Peyer's patch (tissue), 4 donors: Measurements from ENCODE around the gene LINGO3. TPM values are rescaled to one million over a fixed set of nuclear protein-coding genes. Genes with fewer than 3 reads are reported as not detected.
"Not testable (repeated sequence)": the region's sequence is repeated elsewhere in the genome, so short reads cannot be mapped to it uniquely, and the experiment has no call there.

ENCODE experiments used
- DNase-seq, 3 donors: peaks; one replicate each; pipeline ENCODE4 v3.0.0-alpha.2; 2017 to 2019
- H3K27ac ChIP-seq, 4 donors: fragments of 200-600 bp; sonication (generic); one replicate each; pipeline ENCODE4 v1.5.1; 2016 to 2019
- H3K27me3 ChIP-seq, 2 donors: fragments of 200-600 bp; sonication (generic); one replicate each; pipeline ENCODE4 v1.5.1; 2019
- H3K36me3 ChIP-seq, 3 donors: fragments of 200-600 bp; sonication (generic); one replicate each; pipeline ENCODE4 v1.5.1; 2016 to 2019
- H3K4me1 ChIP-seq, 4 donors: fragments of 200-600 bp; sonication (generic); one replicate each; pipeline ENCODE4 v1.5.1; 2016 to 2019
- H3K4me3 ChIP-seq, 4 donors: fragments of 200-600 bp; sonication (generic); 1 replicate in 3 of 4; 2 replicates in 1 of 4; pipeline ENCODE4 v1.5.1; 2016 to 2019; ENCODE audit warnings: mild to moderate bottlenecking in 1 of 4
- H3K9me3 ChIP-seq, 4 donors: fragments of 200-600 bp; sonication (generic); one replicate each; pipeline ENCODE4 v1.5.1; 2016 to 2019; ENCODE audit warnings: mild to moderate bottlenecking in 1 of 4
- POLR2A ChIP-seq, 2 donors: fragments of 450-650 bp; IDR thresholded peaks; one replicate each; pipeline ENCODE4 v1.5.1; 2017; ENCODE audit warnings: antibody characterized with exemption in 2 of 2, mild to moderate bottlenecking in 2 of 2, moderate library complexity in 2 of 2
- total RNA-seq, 4 donors: library from RNA; depleted of rRNA; stranded (reverse); fragments of >200 nt; gene quantifications; one replicate each; pipeline ENCODE4 v1.1.0, GENCODE V29; 2016
- TF ChIP-seq, protein P1 (sequence below), 6 experiments: fragments of 450-650 bp in 4 of 6; fragments of 200-600 bp in 2 of 6; sonication (generic) in 1 of 6; IDR thresholded peaks; one replicate each; pipeline ENCODE4 v1.5.1; 2017 to 2019; ENCODE audit warnings: antibody characterized with exemption in 6 of 6, mild to moderate bottlenecking in 3 of 6, moderate library complexity in 1 of 6

LINGO3 gene
- total RNA-seq, 4 donors from 2014 or later = 0.54 to 5.0 TPM; not detected in 2

DNA sequence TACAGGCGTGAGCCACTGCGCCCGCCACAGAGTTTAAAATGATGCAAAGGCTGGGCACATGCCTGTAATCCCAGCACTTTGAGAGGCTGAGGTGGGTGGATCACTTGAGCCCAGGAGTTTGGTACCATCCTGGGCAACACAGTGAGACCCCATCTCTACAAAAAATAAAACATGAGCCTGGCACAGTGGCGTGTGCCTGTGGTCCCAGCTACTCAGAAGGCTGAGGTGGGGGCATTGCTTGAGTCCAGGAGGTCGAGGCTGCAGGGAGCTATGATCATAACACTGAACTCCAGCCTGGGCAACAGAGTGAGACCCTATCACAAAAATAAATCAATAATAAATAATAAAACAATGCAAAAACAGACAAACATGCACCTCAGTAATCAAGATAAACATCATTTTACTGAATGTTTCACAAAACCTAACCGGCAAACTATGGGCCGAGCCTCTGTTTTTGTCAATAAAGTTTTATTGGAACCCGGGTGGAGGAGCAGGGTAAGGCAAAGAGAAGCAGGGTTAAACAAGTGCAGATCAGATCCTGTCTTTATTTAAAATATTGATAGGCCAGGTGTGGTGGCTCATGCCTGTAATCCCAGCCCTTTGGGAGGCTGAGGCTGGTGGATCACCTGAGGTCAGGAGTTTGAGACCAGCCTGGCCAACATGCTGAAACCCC lies 24.0 kb downstream of the LINGO3 start:
- no peaks in the 10 kb centered on the region for H3K27me3 ChIP-seq
- no peak overlapping the region for H3K4me3 ChIP-seq
- TF ChIP-seq POLR2A (IDR thresholded peaks at IDR 0.05) = no peak
- TF ChIP-seq, protein P1, sequence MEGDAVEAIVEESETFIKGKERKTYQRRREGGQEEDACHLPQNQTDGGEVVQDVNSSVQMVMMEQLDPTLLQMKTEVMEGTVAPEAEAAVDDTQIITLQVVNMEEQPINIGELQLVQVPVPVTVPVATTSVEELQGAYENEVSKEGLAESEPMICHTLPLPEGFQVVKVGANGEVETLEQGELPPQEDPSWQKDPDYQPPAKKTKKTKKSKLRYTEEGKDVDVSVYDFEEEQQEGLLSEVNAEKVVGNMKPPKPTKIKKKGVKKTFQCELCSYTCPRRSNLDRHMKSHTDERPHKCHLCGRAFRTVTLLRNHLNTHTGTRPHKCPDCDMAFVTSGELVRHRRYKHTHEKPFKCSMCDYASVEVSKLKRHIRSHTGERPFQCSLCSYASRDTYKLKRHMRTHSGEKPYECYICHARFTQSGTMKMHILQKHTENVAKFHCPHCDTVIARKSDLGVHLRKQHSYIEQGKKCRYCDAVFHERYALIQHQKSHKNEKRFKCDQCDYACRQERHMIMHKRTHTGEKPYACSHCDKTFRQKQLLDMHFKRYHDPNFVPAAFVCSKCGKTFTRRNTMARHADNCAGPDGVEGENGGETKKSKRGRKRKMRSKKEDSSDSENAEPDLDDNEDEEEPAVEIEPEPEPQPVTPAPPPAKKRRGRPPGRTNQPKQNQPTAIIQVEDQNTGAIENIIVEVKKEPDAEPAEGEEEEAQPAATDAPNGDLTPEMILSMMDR (IDR thresholded peaks at IDR 0.05) = no peak
- no peak for DNase-seq
- H3K27ac ChIP-seq = no peak overlapping the region
- H3K4me1 ChIP-seq = peaks cover 0 to 36% (median 10%) of the 10 kb centered on the region in 4 donors
- no peaks in the 10 kb centered on the region for H3K36me3 ChIP-seq
- no peaks in the 10 kb centered on the region for H3K9me3 ChIP-seq

DNA sequence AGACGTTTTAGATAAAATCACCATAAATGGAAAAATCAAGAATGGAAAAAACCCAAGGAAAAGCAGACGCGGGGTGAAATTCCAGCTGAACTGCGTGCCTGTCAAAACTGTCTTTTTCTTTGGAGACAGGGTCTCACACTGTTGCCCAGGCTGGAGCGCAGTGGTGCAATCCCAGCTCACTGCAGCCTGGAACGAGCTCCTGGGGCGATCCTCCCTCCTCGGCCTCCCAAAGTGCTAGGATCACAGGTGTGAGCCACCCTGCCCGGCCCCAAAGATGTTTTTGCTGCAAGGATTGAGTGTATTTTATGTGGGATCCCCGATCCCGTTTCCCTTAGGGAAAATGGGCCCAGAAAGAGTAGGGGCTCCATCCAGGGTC lies 25.1 kb downstream of the LINGO3 start:
- peak overlapping the region in 1 of 4 donors; percentile 40 for H3K4me3 ChIP-seq
- no peak for DNase-seq
- peaks cover 0 to 24% (median 3%) of the 10 kb centered on the region in 4 donors for H3K4me1 ChIP-seq
- H3K9me3 ChIP-seq = no peaks in the 10 kb centered on the region
- H3K27me3 ChIP-seq = no peaks in the 10 kb centered on the region
- TF ChIP-seq, protein P1 (IDR thresholded peaks at IDR 0.05) = no peak
- TF ChIP-seq POLR2A (IDR thresholded peaks at IDR 0.05) = no peak
- H3K27ac ChIP-seq = peak overlapping the region in 2 of 4 donors; percentile 52 to 64
- no peaks in the 10 kb centered on the region for H3K36me3 ChIP-seq

DNA sequence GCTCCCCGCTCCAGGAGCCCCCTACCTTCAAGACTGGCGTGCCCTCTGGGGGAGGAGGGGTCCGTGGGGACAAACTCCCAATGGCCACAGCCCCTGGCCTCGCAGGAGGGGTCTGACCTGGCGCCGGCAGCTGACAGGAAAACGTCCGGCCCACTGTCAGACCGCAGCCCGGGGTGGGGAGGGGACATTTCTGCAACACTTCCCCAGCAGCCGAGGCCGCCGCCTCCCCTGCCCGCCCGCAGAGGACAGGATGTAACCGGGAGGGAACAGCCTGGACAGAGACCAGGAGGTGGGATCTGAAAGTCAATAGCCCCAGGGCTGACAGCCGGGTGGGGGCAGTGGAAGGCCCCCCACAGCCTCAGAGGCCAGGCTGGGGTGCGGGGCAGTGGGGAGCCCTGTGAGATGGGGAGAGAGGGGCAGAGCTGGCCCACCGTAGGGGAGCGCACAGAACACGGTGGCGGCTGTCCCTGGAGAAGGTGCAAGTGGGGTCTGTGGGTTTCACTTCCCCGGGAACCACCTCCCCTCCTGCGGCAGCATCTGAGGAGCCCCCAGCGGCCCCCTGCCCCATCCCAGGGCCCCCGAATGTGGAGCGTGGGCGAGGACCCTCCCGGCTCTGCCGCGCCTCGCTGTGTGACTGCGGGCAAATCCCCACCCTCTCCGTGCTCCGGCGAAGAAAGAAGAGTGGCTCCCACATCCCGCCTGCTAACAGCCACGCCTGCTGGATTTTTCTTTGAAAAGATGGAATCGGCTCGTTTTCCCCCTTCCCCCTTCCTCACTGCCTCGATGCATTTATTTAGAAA lies 25.7 kb downstream of the LINGO3 start, which contains the start of gene PEAK3:
PEAK3 (minus strand) TSS at position 114 of the 800 bp plus-strand sequence. CDS start 1,244 bp downstream, outside the sequence.
- Histone ChIP-seq H3K4me1 (peaks cover 0 to 24% (median 3%) of the 10 kb centered on the region in 4 donors), H3K27me3 (no peaks in the 10 kb centered on the region), H3K9me3 (no peaks in the 10 kb centered on the region), H3K4me3 (peak within 1 kb of the TSS; percentile 19 to 49 (median 43)), H3K27ac (peak within 1 kb of the TSS; percentile 52 to 80 (median 58)), H3K36me3 (no peaks in the 10 kb centered on the region)
- DNase-seq = peak; percentile 75 to 94 (median 91)
- TF ChIP-seq, protein P1 (IDR thresholded peaks at IDR 0.05) = no peak
- no peak for TF ChIP-seq POLR2A (IDR thresholded peaks at IDR 0.05)

DNA sequence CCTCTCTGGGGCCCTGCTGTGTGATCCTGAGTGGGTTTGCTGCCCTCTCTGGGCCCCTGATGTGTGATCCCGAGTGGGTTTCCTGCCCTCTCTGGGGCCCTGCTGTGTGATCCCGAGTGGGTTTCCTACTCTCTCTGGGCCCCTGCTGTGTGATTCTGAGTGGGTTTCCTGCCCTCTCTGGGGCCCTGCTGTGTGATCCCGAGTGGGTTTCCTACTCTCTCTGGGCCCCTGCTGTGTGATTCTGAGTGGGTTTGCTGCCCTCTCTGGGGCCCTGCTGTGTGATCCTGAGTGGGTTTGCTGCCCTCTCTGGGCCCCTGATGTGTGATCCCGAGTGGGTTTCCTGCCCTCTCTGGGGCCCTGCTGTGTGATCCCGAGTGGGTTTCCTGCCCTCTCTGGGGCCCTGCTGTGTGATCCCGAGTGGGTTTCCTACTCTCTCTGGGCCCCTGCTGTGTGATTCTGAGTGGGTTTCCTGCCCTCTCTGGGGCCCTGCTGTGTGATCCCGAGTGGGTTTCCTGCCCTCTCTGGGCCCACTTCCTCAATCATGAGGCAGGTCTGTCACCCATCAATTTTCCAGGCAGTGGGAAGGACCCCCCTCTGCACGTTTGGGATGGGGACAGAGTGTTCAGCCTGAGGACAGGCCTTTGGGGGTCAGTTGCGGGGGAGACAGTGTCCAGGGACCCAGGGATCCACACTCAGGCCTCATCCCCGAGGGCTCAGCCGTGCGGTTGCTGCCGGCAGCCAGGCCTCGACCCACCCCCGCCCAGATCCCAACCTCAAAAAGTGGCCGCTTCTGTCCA lies 26.5 kb downstream of the LINGO3 start:
- not testable (repeated sequence) for DNase-seq, H3K9me3 ChIP-seq, H3K36me3 ChIP-seq, H3K27me3 ChIP-seq
- peak overlapping the region; percentile 19 to 49 (median 43) for H3K4me3 ChIP-seq
- H3K4me1 ChIP-seq = peaks cover 0 to 24% (median 5%) of the 10 kb centered on the region in 4 donors
- peak overlapping the region; percentile 52 to 80 (median 58) for H3K27ac ChIP-seq

DNA sequence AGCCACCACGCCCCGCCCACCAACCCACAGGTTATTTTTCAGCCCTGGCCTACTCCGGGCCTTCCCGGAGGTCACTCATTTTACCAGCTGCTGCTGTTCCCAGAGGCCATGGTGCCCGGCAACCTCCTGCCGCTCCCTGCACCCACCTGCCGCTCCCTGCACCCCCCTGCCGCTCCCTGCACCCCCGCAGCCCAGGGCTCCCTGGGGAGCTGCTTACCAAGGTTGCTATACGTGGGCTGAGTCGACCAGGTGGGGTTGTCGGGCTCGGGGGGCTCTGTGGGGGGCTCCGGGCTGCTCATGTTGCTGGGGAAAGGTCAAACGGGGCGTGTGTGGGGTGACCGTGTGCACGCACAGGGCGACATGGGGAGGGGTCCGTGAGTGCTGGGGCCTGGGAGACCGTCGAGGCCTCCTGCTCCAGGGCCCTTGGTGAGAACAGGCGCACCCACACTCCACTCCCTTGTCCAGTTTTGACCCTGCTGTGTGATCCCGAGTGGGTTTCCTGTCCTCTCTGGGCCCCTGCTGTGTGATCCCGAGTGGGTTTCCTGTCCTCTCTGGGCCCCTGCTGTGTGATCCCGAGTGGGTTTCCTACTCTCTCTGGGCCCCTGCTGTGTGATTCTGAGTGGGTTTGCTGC lies 27.2 kb downstream of the LINGO3 start:
- TF ChIP-seq POLR2A (IDR thresholded peaks at IDR 0.05) = no peak
- TF ChIP-seq, protein P1 (IDR thresholded peaks at IDR 0.05) = no peak
- DNase-seq = no peak
- H3K4me1 ChIP-seq = peaks cover 0 to 24% (median 8%) of the 10 kb centered on the region in 4 donors
- H3K9me3 ChIP-seq = no peaks in the 10 kb centered on the region
- H3K27me3 ChIP-seq = no peaks in the 10 kb centered on the region
- H3K4me3 ChIP-seq = no peak overlapping the region
- H3K27ac ChIP-seq = no peak overlapping the region
- no peaks in the 10 kb centered on the region for H3K36me3 ChIP-seq
